NCI-H345 treated with DMSO at 0.1 percent for 48 hours (cell line): ENCODE measurements around the gene SAA4.
"Not testable (repeated sequence)": the region's sequence is repeated elsewhere in the genome, so short reads cannot be mapped to it uniquely, and the experiment has no call there.

Source experiments
- DNase-seq: peaks from one replicate; lab custom pipeline; 2025; ENCODE audit not compliant: unreplicated experiment; lab: John Stamatoyannopoulos, UW

SAA4 gene

DNA sequence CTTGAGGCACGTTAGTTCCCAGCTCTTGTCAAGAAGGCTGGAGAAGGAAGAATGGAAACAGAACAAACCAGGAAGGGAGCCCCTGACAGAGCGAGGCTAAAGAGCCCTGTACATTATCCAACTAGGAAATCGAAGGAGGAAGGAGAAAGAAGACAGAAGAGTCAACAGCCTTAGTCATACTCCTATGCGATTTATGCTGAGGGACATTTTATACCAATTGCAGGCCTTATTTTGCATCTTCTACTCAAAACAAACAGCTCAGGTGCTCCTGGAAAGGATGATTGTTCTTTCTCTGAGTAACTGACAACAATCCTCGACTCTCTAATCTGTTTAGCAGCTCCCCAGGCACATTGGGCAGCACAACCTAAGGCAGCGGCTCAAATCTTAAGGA is 10.6 kb upstream of the SAA4 start:
- DNase-seq = not testable (repeated sequence)

GRCh38 chr11:18246379-18247190 is 10.0 kb upstream of the SAA4 start:
- not testable (repeated sequence) for DNase-seq

DNA sequence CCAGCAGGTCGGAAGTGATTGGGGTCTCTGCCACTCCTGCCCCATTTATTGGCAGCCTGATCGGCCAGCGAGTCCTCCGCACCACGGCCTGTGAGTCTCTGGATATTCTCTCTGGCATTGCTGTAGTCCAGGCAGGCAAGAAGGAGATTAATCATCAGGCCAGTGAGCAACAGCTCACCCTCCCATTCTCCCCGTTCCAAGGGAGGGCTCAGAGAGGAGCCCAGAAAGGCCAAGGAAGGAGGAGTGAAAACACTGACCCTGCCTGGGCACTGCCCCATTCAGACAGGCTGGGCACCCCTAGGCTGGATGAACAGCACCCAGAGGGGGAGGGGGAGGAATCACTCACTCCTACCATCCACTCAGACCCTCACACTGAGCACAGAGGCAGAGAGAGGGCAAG is 8.8 kb upstream of the SAA4 start:
- no peak for DNase-seq

- no peak for DNase-seq
These were observed 7.3 kb upstream of the SAA4 start for GRCh38 chr11:18243783-18244362.

GRCh38 chr11:18239655-18240054 is 3.1 kb upstream of the SAA4 start:
- DNase-seq = no peak

DNA sequence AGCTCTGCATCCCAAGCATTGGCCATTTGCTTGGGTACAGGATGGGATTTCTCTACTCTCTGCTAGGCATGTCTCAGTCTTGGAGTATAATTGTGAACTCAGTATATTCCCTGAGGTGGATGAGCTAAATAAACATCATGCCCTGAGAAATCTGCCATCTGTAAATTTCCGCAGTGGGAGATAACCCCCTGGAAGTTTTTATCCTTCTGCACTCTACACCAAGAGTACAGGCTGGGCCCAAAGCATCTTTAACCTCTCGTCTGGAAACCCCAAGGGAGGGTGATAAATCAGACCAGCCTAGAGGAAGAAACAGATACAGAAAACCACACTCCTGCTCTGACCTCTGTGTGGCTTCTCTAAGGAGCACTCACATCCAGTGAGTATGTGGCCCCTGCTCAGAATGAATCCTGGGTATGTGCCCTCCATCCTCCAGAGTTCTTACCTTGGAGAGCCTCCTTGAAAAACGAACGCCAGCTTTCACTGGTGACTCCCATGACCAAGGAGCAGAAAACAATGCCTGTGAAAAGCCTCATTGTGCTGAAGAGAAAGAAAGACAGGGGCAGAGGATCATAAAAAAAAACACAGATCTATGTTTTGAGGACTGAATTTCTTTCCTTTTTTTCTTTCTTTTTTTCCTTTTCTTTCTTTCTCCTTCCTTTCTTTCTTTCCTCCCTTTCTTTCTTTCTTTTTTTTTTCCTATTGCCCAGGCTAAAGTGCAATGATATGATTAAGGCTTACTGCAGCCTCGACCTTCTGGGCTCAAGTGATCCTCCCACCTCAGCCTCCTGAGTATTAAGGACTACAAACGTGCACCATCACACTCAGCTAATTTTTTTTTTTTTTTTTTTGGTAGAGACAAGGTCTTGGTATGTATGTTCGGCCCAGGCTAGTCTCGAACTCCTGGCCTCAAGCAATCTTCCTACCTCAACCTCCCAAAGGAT is 938 bp downstream of the SAA4 start:
- no peak for DNase-seq

DNA sequence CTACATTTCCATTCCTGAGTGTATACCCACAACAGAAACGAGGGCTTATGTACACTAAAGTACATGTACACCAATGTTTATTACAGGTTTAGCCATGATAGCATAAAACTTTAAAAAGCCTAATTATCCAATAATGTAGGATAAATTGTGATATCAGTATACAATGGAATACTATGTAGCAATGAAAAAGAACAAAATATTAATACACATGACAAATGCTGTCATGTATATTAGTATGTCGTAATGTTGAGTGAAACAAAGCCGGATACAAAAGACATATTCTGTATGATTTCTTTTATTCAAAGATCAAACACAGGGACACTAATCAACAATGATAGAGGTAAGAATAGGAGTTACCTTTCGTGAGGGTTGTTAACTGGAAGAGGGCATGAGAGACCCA is 2.7 kb downstream of the SAA4 start:
- no peak for DNase-seq

DNA sequence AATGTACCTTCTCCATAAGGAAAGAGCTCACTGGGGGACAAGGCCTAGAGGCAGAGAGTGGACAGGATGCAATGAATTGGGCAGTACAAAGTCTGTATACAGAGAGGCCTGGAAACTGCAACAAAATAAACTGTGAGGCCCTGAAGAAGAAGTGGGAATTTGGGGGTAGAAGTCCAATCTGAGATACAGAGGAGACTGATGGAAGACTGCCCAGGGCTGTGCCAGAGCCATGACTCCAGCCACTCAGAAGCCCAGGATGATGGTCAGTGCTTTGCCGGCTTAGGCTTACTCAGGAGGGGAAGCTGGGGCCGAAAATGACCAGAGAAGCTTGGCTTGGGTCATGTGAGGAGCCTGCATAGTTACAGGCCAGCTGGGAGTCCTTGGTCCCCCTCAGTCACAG is 5.7 kb downstream of the SAA4 start:
- DNase-seq = no peak

GRCh38 chr11:18229501-18229900 is 7.1 kb downstream of the SAA4 start:
- DNase-seq = no peak

DNA sequence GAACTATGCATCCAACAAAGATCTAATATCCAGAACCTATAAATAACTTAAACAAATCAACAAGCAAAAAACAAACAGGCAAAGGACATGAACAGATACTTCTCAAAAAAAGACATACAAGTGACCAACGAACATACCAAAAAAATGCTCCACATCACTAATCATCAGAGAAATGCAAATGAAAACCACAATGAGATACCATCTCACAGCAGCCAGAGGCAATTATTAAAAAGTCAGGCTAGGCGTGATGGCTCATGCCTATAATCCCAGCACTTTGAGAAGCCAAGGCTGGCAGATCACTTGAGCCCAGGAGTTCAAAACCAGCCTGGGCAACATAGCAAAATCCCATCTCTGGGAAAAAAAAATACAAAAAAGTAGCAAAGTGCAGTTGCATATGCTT is 10.7 kb downstream of the SAA4 start:
- DNase-seq = no peak

DNA sequence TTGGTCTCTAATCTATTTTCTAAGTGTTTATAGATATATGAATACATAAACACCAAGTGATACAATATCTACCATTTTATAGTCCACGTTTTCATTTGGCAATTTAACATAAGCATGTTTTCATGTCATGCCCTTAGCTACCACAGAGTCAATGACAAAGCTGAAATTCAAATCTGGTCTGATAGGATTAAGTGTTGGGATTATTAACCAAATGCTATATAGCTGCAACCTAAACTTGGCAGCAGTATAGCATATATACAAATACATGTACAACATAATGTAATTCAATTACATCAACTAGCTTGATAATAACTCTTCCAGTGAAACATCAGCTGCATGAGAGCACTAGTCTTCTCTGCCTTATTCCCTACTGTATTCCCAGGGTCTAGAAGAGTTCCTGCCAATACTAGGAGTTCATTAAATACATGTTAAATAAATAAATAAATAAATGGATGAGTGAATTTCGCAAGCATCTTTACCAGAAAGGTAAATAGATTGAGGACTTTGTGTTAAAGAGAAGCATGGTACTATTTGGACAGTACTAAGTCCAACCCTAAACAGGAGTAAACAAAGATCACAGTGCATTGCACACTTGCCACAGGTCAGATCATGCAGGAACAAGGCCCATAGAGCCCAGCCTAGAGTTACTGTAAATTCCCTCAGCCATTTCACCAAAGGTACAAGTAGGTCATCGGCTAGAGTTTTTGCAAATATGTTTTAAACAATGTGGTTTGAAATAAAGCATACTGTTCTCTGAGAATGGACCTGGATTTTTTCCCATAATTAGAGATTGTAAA is 12.8 kb downstream of the SAA4 start:
- no peak for DNase-seq

DNA sequence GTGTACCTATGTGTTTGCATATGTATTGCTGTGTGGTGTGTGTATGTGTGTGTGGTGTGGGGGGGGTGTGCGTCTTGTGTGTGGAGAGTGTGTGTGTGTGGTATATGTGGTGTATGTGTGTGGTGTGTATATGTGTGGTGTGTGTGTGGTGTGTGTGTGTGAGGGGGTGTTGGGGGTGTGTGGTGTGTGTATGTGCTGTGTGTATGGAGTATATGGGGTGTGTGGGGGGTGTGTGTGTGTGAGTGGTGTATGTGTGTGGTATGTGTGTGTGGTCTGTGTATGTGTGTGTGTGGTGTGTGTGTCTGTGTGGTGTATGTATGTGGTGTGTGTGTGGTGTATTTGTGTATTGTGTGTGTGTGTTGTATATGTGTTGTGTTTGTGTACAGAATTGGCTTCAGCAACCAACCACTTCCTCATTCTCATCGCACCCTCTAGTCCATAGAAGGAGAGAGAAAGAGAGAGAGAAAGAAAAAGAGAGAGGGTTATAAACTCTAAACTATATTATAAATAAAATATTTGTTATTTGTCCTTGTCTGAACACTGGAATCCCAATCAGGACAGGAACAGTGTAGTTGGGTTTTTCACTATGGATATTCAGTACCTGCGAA is 13.7 kb downstream of the SAA4 start:
- no peak for DNase-seq

GRCh38 chr11:18221274-18221876 is 15.2 kb downstream of the SAA4 start:
- DNase-seq = no peak

GRCh38 chr11:18209058-18209457 is 27.5 kb downstream of the SAA4 start:
- DNase-seq = no peak

DNA sequence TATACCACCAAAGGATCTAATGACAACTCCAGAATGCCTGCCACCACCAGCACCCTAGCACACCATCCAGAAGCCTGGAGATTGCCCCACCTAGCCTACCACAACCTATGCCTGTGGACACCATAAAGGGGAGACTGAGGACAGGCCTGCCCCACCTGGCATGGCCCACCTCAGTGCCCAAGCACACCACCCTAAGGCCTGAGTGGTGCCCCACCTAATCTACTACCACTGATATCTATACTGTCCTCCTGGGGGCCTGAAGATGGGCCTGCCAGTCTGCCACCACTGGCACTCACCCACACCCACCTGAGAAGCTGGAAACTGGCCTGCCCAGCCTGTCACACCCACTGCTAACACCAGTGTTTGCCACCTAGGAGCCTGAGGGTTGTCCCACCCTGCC is 31.8 kb downstream of the SAA4 start:
- no peak for DNase-seq

GRCh38 chr11:18204220-18204619 is 32.4 kb downstream of the SAA4 start:
- no peak for DNase-seq

GRCh38 chr11:18203723-18204122 is 32.9 kb downstream of the SAA4 start:
- peak; percentile 32 for DNase-seq

GRCh38 chr11:18197738-18198137 is 38.9 kb downstream of the SAA4 start:
- not testable (repeated sequence) for DNase-seq

DNA sequence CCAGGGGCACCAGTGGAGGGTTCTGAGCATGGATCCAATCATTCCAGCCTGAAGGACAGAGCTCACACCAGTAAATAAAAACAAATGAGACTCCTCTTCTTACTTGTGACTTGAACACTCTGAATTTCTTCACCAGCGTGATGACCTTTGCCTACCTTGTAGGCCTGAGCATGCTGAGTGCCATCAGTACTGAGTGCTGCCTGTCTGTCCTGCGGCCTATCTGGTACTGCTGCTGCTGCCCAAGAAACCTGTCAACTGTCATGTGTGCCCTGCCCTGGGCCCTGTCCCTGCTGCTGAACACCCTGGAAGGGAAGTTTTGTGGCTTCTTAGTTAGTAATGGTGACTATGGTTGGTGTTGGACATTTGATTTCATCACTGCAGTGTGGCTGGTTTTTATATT is 40.1 kb downstream of the SAA4 start:
- DNase-seq = no peak

DNA sequence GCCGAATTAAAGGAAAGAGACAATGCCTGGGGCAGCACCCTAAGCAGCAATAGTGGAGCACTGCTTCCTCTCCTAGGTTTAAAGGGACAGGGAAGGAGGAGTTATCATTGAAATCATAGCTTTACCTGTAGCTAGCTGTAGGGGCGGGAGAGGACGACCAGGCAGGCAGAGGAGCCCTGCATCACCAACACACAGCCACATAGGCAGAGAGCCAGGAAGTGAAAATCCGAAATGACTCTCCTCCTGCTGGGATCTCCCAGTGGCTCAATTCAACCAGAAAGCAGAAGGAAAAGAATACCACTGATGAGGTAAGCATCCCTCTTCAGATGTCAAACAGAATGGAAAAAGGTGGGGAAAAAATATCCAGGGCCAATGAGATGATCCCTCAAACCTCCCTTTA is 43.6 kb downstream of the SAA4 start:
- DNase-seq = peak; percentile 71
